GM23338 (cell line): ENCODE results near the gene PPP4R3A.
A peak's percentile ranks its signal among the peaks of the same experiment; 100 is the strongest.

Source experiments
- CREB1 ChIP-seq: fragments of 250-450 bp; sonication (Bioruptor Pico); IDR thresholded peaks from 2 replicates; pipeline ENCODE4 v1.5.0; 2020; ENCODE audit warnings: low read depth, mild to moderate bottlenecking, moderate library complexity
- CTCF ChIP-seq, 2 experiments: fragments of 200-600 bp in 1 of 2; sonication (generic) in 1 of 2; conservative IDR thresholded peaks; 2 replicates each; pipeline versions ENCODE4 v1.5.1 to v1.6.1; 2016 to 2017; ENCODE audit warnings: antibody characterized with exemption in 2 of 2, low read depth in 2 of 2, mild to moderate bottlenecking in 2 of 2, moderate library complexity in 1 of 2
- EZH2 ChIP-seq: fragments of 200-600 bp; sonication (generic); IDR thresholded peaks from one replicate; pipeline ENCODE4 v1.8.0; 2017; ENCODE audit warnings: antibody characterized with exemption, mild to moderate bottlenecking, low read depth; ENCODE audit not compliant: unreplicated experiment
- EZH2phosphoT487 ChIP-seq: fragments of 200-600 bp; sonication (generic); IDR thresholded peaks from one replicate; pipeline ENCODE4 v1.8.1; 2018; ENCODE audit warnings: antibody characterized with exemption; ENCODE audit not compliant: unreplicated experiment
- JUNB ChIP-seq: IDR thresholded peaks from one replicate; pipeline ENCODE4 v1.6.1; 2016; ENCODE audit warnings: antibody characterized with exemption; ENCODE audit not compliant: unreplicated experiment
- NANOG ChIP-seq: IDR thresholded peaks from 2 replicates; pipeline ENCODE4 v1.6.1; 2016; ENCODE audit warnings: antibody characterized with exemption, borderline replicate concordance
- POLR2AphosphoS5 ChIP-seq: IDR thresholded peaks from 2 replicates; pipeline ENCODE4 v1.6.1; 2016; ENCODE audit warnings: antibody characterized with exemption, low read depth
- REST ChIP-seq: IDR thresholded peaks from one replicate; pipeline ENCODE4 v1.6.1; 2018; ENCODE audit warnings: antibody characterized with exemption; ENCODE audit not compliant: unreplicated experiment
- ZNF114 ChIP-seq: fragments of 250-450 bp; sonication (Bioruptor Pico); IDR thresholded peaks from 2 replicates; pipeline ENCODE4 v1.5.0; 2020; ENCODE audit warnings: mild to moderate bottlenecking, moderate library complexity
- ZNF462 ChIP-seq: fragments of 250-450 bp; sonication (Bioruptor Pico); IDR thresholded peaks from 2 replicates; pipeline ENCODE4 v1.5.0; 2020; ENCODE audit warnings: mild to moderate bottlenecking, moderate library complexity

- TF ChIP-seq CTCF (conservative IDR thresholded peaks at IDR 0.05; ENCODE audit: low read depth in 2 of 2) (no peak), POLR2AphosphoS5 (peak; percentile 94), EZH2 (no peak), NANOG (no peak), JUNB (no peak), ZNF462 (CRISPR knock-in tag) (no peak), REST (no peak), EZH2phosphoT487 (no peak), CREB1 (CRISPR knock-in tag) (peak; percentile 97), ZNF114 (CRISPR knock-in tag) (no peak)
Measured at GRCh38 chr14:91510171-91511042, at the start of gene PPP4R3A.
